Mesendoderm (in vitro differentiated cells): ENCODE results near the gene FAM98C.

ENCODE experiments used
- DNase-seq: peaks from one replicate; pipeline ENCODE4 v3.0.0; 2013
- H2AK5ac ChIP-seq: 2 replicates; pipeline ENCODE4 v1.6.1; 2013; ENCODE audit warnings: low read length, inconsistent platforms
- H2BK120ac ChIP-seq: 2 replicates; pipeline ENCODE4 v1.6.1; 2013; ENCODE audit warnings: low read depth, mild to moderate bottlenecking, low read length, moderate library complexity, mixed read lengths
- H2BK15ac ChIP-seq: replicated peaks from 2 replicates; pipeline ENCODE4 v1.6.1; 2013; ENCODE audit warnings: low read depth, mild to moderate bottlenecking, moderate library complexity
- H2BK5ac ChIP-seq: 2 replicates; pipeline ENCODE4 v1.6.1; 2013; ENCODE audit warnings: low read length, inconsistent platforms
- H3K18ac ChIP-seq: 2 replicates; pipeline ENCODE4 v1.6.1; 2013; ENCODE audit warnings: mild to moderate bottlenecking, low read length, mixed read lengths
- H3K23ac ChIP-seq: one replicate; pipeline ENCODE4 v1.6.1; 2013; ENCODE audit warnings: low read length
- H3K27ac ChIP-seq: 2 replicates; pipeline ENCODE4 v1.5.1; 2013; ENCODE audit warnings: low read depth, mild to moderate bottlenecking, inconsistent platforms, low read length, moderate library complexity
- H3K27me3 ChIP-seq: 2 replicates; pipeline ENCODE4 v1.6.1; 2013; ENCODE audit warnings: low read length, control low read depth, mild to moderate bottlenecking, inconsistent platforms; ENCODE audit not compliant: insufficient read depth, poor library complexity
- H3K36me3 ChIP-seq: 2 replicates; pipeline ENCODE4 v1.6.1; 2013; ENCODE audit warnings: low read length, inconsistent platforms; ENCODE audit not compliant: control insufficient read depth, insufficient read depth
- H3K4ac ChIP-seq: one replicate; pipeline ENCODE4 v1.6.1; 2013; ENCODE audit warnings: low read depth, mild to moderate bottlenecking, low read length, moderate library complexity
- H3K4me1 ChIP-seq: 2 replicates; pipeline ENCODE4 v1.6.1; 2013; ENCODE audit warnings: low read depth, low read length, inconsistent platforms; ENCODE audit not compliant: control insufficient read depth
- H3K4me2 ChIP-seq: 2 replicates; pipeline ENCODE4 v1.6.1; 2013; ENCODE audit warnings: low read length
- H3K4me3 ChIP-seq: 2 replicates; pipeline ENCODE4 v1.5.1; 2013; ENCODE audit warnings: mild to moderate bottlenecking, low read length
- H3K56ac ChIP-seq: one replicate; pipeline ENCODE4 v1.6.1; 2013; ENCODE audit warnings: low read length
- H3K79me1 ChIP-seq: 2 replicates; pipeline ENCODE4 v1.6.1; 2013; ENCODE audit warnings: low read length, inconsistent platforms
- H3K79me2 ChIP-seq: 2 replicates; pipeline ENCODE4 v1.6.1; 2013; ENCODE audit warnings: mild to moderate bottlenecking, low read length; ENCODE audit not compliant: control insufficient read depth, insufficient read depth
- H3K9ac ChIP-seq: 2 replicates; pipeline ENCODE4 v1.6.1; 2013; ENCODE audit warnings: low read length, inconsistent platforms
- H4K5ac ChIP-seq: one replicate; pipeline ENCODE4 v1.6.1; 2013; ENCODE audit warnings: low read length
- H4K8ac ChIP-seq: one replicate; pipeline ENCODE4 v1.6.1; 2013; ENCODE audit warnings: low read depth, mild to moderate bottlenecking, control low read depth, low read length, moderate library complexity
- WGBS: extraction: QIAGEN DNeasy Blood & Tissue Kit; methylation state at CpG from one replicate; pipeline ENCODE4 v1.1.7; 2013; ENCODE audit warnings: low lambda C conversion rate, missing lambda C conversion rate; ENCODE audit not compliant: insufficient coverage; ENCODE audit errors: extremely low coverage; 5-methylcytosine and 5-hydroxymethylcytosine counted together

FAM98C gene

GRCh38 chr19:38386300-38386970 lies 16.5 kb upstream of the FAM98C start:
- Histone ChIP-seq H2BK15ac (no peak overlapping the region), H3K36me3 (peaks cover 7% of the 10 kb centered on the region), H3K79me1 (no peaks in the 10 kb centered on the region), H3K79me2 (no peaks in the 10 kb centered on the region), H3K4ac (no peak overlapping the region), H2BK120ac (no peak overlapping the region), H3K4me3 (no peak overlapping the region), H3K23ac (no peak overlapping the region), H3K9ac (no peak overlapping the region), H2AK5ac (no peak overlapping the region), H4K8ac (no peak overlapping the region), H3K27ac (no peak overlapping the region), H4K5ac (no peak overlapping the region), H3K4me2 (no peak overlapping the region), H2BK5ac (no peak overlapping the region), H3K27me3 (no peaks in the 10 kb centered on the region), H3K56ac (no peak overlapping the region), H3K18ac (no peak overlapping the region), H3K4me1 (peaks cover 3% of the 10 kb centered on the region)
- WGBS = no CpG with 5 or more reads among the region's 61 CpGs
- DNase-seq = no peak

- H2AK5ac ChIP-seq = no peak overlapping the region
- no peaks in the 10 kb centered on the region for H3K79me1 ChIP-seq
- H3K79me2 ChIP-seq = no peaks in the 10 kb centered on the region
- no CpG with 5 or more reads among the region's 36 CpGs for WGBS
- H3K56ac ChIP-seq = peak overlapping the region; percentile 56
- DNase-seq = no peak
- H3K27me3 ChIP-seq = no peaks in the 10 kb centered on the region
- no peak overlapping the region for H3K4ac ChIP-seq
- H4K8ac ChIP-seq = no peak overlapping the region
- H3K4me3 ChIP-seq = no peak overlapping the region
- H3K23ac ChIP-seq = no peak overlapping the region
- no peak overlapping the region for H2BK15ac ChIP-seq
- H3K18ac ChIP-seq = no peak overlapping the region
- no peak overlapping the region for H3K27ac ChIP-seq
- H3K36me3 ChIP-seq = peaks cover 4% of the 10 kb centered on the region
- H3K4me1 ChIP-seq = peaks cover 3% of the 10 kb centered on the region
- peak overlapping the region; percentile 48 for H3K9ac ChIP-seq
- H2BK5ac ChIP-seq = no peak overlapping the region
- no peak overlapping the region for H4K5ac ChIP-seq
- no peak overlapping the region for H2BK120ac ChIP-seq
- H3K4me2 ChIP-seq = peak overlapping the region; percentile 61
Observed at GRCh38 chr19:38386971-38387549, 15.8 kb upstream of the FAM98C start.

- Histone ChIP-seq H3K18ac (peak within 1 kb of the TSS; percentile 69), H3K79me2 (no peaks in the 10 kb centered on the region), H3K79me1 (no peaks in the 10 kb centered on the region), H2BK5ac (no peak within 1 kb of the TSS), H3K23ac (no peak within 1 kb of the TSS), H3K9ac (peak within 1 kb of the TSS; percentile 78), H4K8ac (no peak within 1 kb of the TSS), H2BK15ac (no peak within 1 kb of the TSS), H2AK5ac (no peak within 1 kb of the TSS), H2BK120ac (no peak within 1 kb of the TSS), H3K27ac (peak within 1 kb of the TSS; percentile 19), H3K56ac (peak within 1 kb of the TSS; percentile 84), H3K36me3 (no peaks in the 10 kb centered on the region), H3K4me1 (peaks cover 3% of the 10 kb centered on the region), H4K5ac (no peak within 1 kb of the TSS), H3K27me3 (no peaks in the 10 kb centered on the region), H3K4ac (no peak within 1 kb of the TSS), H3K4me2 (peak within 1 kb of the TSS; percentile 98), H3K4me3 (peak within 1 kb of the TSS; percentile 60)
- WGBS = no CpG with 5 or more reads among the region's 51 CpGs
- peak; percentile 98 for DNase-seq
Observed at GRCh38 chr19:38387550-38388348, 15.1 kb upstream of the FAM98C start, which contains the start of gene GGN. TSS of gene GGN (minus strand) at chr19:38388034. CDS start at chr19:38387261, 773 bp downstream.

- Histone ChIP-seq H3K27me3 (no peaks in the 10 kb centered on the region), H3K23ac (no peak within 1 kb of the TSS), H3K36me3 (no peaks in the 10 kb centered on the region), H3K79me2 (no peaks in the 10 kb centered on the region), H3K4me2 (peak within 1 kb of the TSS; percentile 98), H3K4me3 (peak within 1 kb of the TSS; percentile 60), H3K9ac (peak within 1 kb of the TSS; percentile 78), H3K27ac (peak within 1 kb of the TSS; percentile 19), H3K18ac (peak within 1 kb of the TSS; percentile 69), H2BK5ac (no peak within 1 kb of the TSS), H4K5ac (no peak within 1 kb of the TSS), H3K56ac (peak within 1 kb of the TSS; percentile 84), H3K4ac (no peak within 1 kb of the TSS), H3K79me1 (no peaks in the 10 kb centered on the region), H2BK120ac (no peak within 1 kb of the TSS), H4K8ac (no peak within 1 kb of the TSS), H2AK5ac (no peak within 1 kb of the TSS), H3K4me1 (peaks cover 3% of the 10 kb centered on the region), H2BK15ac (no peak within 1 kb of the TSS)
- DNase-seq = no peak
- WGBS = no CpG with 5 or more reads among the region's 46 CpGs
Observed at GRCh38 chr19:38388349-38389100, 14.4 kb upstream of the FAM98C start, which contains the start of gene SPRED3. TSS of gene SPRED3 (plus strand) at chr19:38388697. CDS start at chr19:38390303, 1,606 bp downstream.

GRCh38 chr19:38389101-38389925 lies 13.6 kb upstream of the FAM98C start:
- Histone ChIP-seq H4K8ac (no peak overlapping the region), H3K27me3 (no peaks in the 10 kb centered on the region), H3K79me2 (no peaks in the 10 kb centered on the region), H2AK5ac (no peak overlapping the region), H3K56ac (peak overlapping the region; percentile 84), H4K5ac (no peak overlapping the region), H3K18ac (peak overlapping the region; percentile 69), H2BK15ac (no peak overlapping the region), H3K79me1 (no peaks in the 10 kb centered on the region), H3K4me3 (peak overlapping the region; percentile 53), H3K4me2 (peak overlapping the region; percentile 89), H3K4me1 (peaks cover 6% of the 10 kb centered on the region), H3K36me3 (no peaks in the 10 kb centered on the region), H3K4ac (no peak overlapping the region), H2BK120ac (no peak overlapping the region), H3K9ac (peak overlapping the region; percentile 52), H3K23ac (no peak overlapping the region), H2BK5ac (no peak overlapping the region), H3K27ac (no peak overlapping the region)
- WGBS = no CpG with 5 or more reads among the region's 28 CpGs
- DNase-seq = peak; percentile 67
